ENCODE data around the gene CLTCL1. TPM values are rescaled to one million over a fixed set of nuclear protein-coding genes. Genes with fewer than 3 reads are reported as not detected.

Gene CLTCL1
- total and polyA plus RNA-seq, 11 donors, result 4.6 to 20.9 (median 10.2) TPM

- ATAC-seq, result no peak
- WGBS, 4 donors, result 77 to 84% (median 81%) methylated on average over 11 of the region's 11 CpGs
- TF ChIP-seq POLR2A (IDR thresholded peaks at IDR 0.05) (no peak), CTCF (IDR thresholded peaks at IDR 0.05) (no peak)
- no peaks in the 10 kb centered on the region for H3K9me3 ChIP-seq
- H3K4me1 ChIP-seq, result peaks cover 0 to 28% (median 9%) of the 10 kb centered on the region in 12 donors
- peaks cover 23 to 39% (median 33%) of the 10 kb centered on the region in 9 donors for H3K27me3 ChIP-seq
- peaks cover 0 to 15% (median 12%) of the 10 kb centered on the region in 9 donors for H3K36me3 ChIP-seq
- H3K27ac ChIP-seq, result no peak overlapping the region
- no peak for DNase-seq
- H3K4me3 ChIP-seq, result no peak overlapping the region
- intact Hi-C loops (cut with DNase I), result loop anchor here in 6 of 10 donors (5.0 to 10.0 kb wide), 4 partner anchors 328 to 488 kb away; partner anchors contain the start of genes CDC45 (in 1 of the 6) and UFD1 (in 1 of the 6)
Observed at GRCh38 chr22:19146215-19146968, 145.1 kb downstream of the CLTCL1 start.

GRCh38 chr22:19143967-19144400, 147.5 kb downstream of the CLTCL1 start:
- DNase-seq (no peak), ATAC-seq (no peak)
- no peak for TF ChIP-seq CTCF (IDR thresholded peaks at IDR 0.05)
- no peak for TF ChIP-seq POLR2A (IDR thresholded peaks at IDR 0.05)
- intact Hi-C loops (cut with DNase I), result loop anchor here in 7 of 10 donors (5.0 to 10.0 kb wide), 7 partner anchors 33 to 491 kb away; partner anchors contain the start of genes CDC45 (in 2 of the 7), UFD1 (in 2 of the 7) and SLC25A1 (in 1 of the 7)
- Histone ChIP-seq H3K36me3 (peaks cover 4 to 39% (median 36%) of the 10 kb centered on the region in 9 donors), H3K4me1 (peaks cover 0 to 15% (median 9%) of the 10 kb centered on the region in 12 donors), H3K27ac (peak overlapping the region in 11 of 12 donors; percentile 3 to 86 (median 78)), H3K9me3 (no peaks in the 10 kb centered on the region), H3K4me3 (peak overlapping the region; percentile 61 to 94 (median 80)), H3K27me3 (peaks cover 6 to 18% (median 13%) of the 10 kb centered on the region in 9 donors)
- 2 to 7% (median 3%) methylated on average over 17 of the region's 17 CpGs for WGBS, 4 donors

GRCh38 chr22:19143212-19143611, 148.3 kb downstream of the CLTCL1 start:
- ATAC-seq (no peak), DNase-seq (no peak)
- 83 to 92% (median 88%) methylated on average over 5 of the region's 5 CpGs for WGBS, 4 donors
- Histone ChIP-seq H3K4me1 (peaks cover 0 to 13% (median 9%) of the 10 kb centered on the region in 12 donors), H3K4me3 (peak overlapping the region in 7 of 12 donors; percentile 69 to 94 (median 87)), H3K9me3 (no peaks in the 10 kb centered on the region), H3K36me3 (peaks cover 4 to 47% (median 44%) of the 10 kb centered on the region in 9 donors), H3K27me3 (peaks cover 0 to 11% (median 5%) of the 10 kb centered on the region in 9 donors), H3K27ac (no peak overlapping the region)
- intact Hi-C loops (cut with DNase I), result loop anchor here in 7 of 10 donors (5.0 to 10.0 kb wide), 7 partner anchors 34 to 492 kb away; partner anchors contain the start of genes CDC45 (in 2 of the 7), UFD1 (in 2 of the 7) and SLC25A1 (in 1 of the 7)
- TF ChIP-seq POLR2A (IDR thresholded peaks at IDR 0.05) (no peak), CTCF (IDR thresholded peaks at IDR 0.05) (no peak)

GRCh38 chr22:19142394-19142793, 149.1 kb downstream of the CLTCL1 start:
- ATAC-seq, result no peak
- DNase-seq, result no peak
- no peaks in the 10 kb centered on the region for H3K9me3 ChIP-seq
- 92 to 98% (median 95%) methylated on average over 7 to 9 of the region's 9 CpGs for WGBS, 4 donors
- peaks cover 0 to 3% (median 0%) of the 10 kb centered on the region in 9 donors for H3K27me3 ChIP-seq
- intact Hi-C loops (cut with DNase I), result loop anchor here in 7 of 10 donors (5.0 to 10.0 kb wide), 7 partner anchors 35 to 492 kb away; partner anchors contain the start of genes CDC45 (in 2 of the 7), UFD1 (in 2 of the 7) and SLC25A1 (in 1 of the 7)
- H3K4me3 ChIP-seq, result no peak overlapping the region
- H3K27ac ChIP-seq, result no peak overlapping the region
- peaks cover 0 to 13% (median 9%) of the 10 kb centered on the region in 12 donors for H3K4me1 ChIP-seq
- H3K36me3 ChIP-seq, result peaks cover 4 to 55% (median 52%) of the 10 kb centered on the region in 9 donors
- TF ChIP-seq POLR2A (IDR thresholded peaks at IDR 0.05) (no peak), CTCF (IDR thresholded peaks at IDR 0.05) (no peak)

All from heart left ventricle (tissue), 16 donors.